NOMO-1 treated with DMSO at 0.1 percent for 48 hours (cell line): Measurements from ENCODE around the gene IRAG1.

Experiments
- DNase-seq: peaks from one replicate; lab custom pipeline; 2025; ENCODE audit not compliant: unreplicated experiment; lab: John Stamatoyannopoulos, UW

Gene IRAG1

GRCh38 chr11:10693509-10694081, at the start of gene IRAG1:
TSS of gene IRAG1 (minus strand) at chr11:10693755. CDS start at chr11:10693602, 153 bp downstream.
- DNase-seq = no peak

GRCh38 chr11:10742460-10743208, 49.1 kb upstream of the IRAG1 start:
- DNase-seq = no peak

GRCh38 chr11:10735481-10736475, 42.2 kb upstream of the IRAG1 start:
- peak; percentile 91 for DNase-seq

- no peak for DNase-seq
Observed at GRCh38 chr11:10731064-10731680, 37.6 kb upstream of the IRAG1 start.

GRCh38 chr11:10730151-10730550, 36.6 kb upstream of the IRAG1 start:
- peak; percentile 50 for DNase-seq

- DNase-seq = peak; percentile 18
Observed at GRCh38 chr11:10728789-10729472, 35.4 kb upstream of the IRAG1 start.

GRCh38 chr11:10728154-10728553, 34.6 kb upstream of the IRAG1 start:
- DNase-seq = no peak

- DNase-seq = no peak
Observed at GRCh38 chr11:10727146-10727851, 33.7 kb upstream of the IRAG1 start.

GRCh38 chr11:10725907-10726253, 32.3 kb upstream of the IRAG1 start:
- DNase-seq = no peak

GRCh38 chr11:10725114-10725906, 31.8 kb upstream of the IRAG1 start:
- DNase-seq = peak; percentile 93

- no peak for DNase-seq
Observed at GRCh38 chr11:10722307-10722706, 28.8 kb upstream of the IRAG1 start.

GRCh38 chr11:10720881-10721376, 27.4 kb upstream of the IRAG1 start:
- DNase-seq = no peak

GRCh38 chr11:10719616-10720015, 26.1 kb upstream of the IRAG1 start:
- no peak for DNase-seq

GRCh38 chr11:10716543-10717259, 23.1 kb upstream of the IRAG1 start:
- DNase-seq = no peak

GRCh38 chr11:10716122-10716521, 22.6 kb upstream of the IRAG1 start:
- no peak for DNase-seq

GRCh38 chr11:10715571-10715970, 22.0 kb upstream of the IRAG1 start:
- DNase-seq = no peak

- DNase-seq = no peak
Observed at GRCh38 chr11:10709299-10710086, 15.9 kb upstream of the IRAG1 start.

- DNase-seq = no peak
Observed at GRCh38 chr11:10708131-10708530, 14.6 kb upstream of the IRAG1 start.
